ACC112 (cell line): ENCODE measurements around the gene HLX.

Experiments used
- H2AFZ ChIP-seq: fragments of 200-600 bp; sonication (generic); one replicate; pipeline ENCODE4 v1.6.0; 2017; ENCODE audit warnings: antibody characterized with exemption, low read length; ENCODE audit not compliant: unreplicated experiment
- H3K27ac ChIP-seq: fragments of 200-600 bp; sonication (generic); 2 replicates; pipeline ENCODE4 v1.5.1; 2014; ENCODE audit warnings: low read depth, mild to moderate bottlenecking, antibody characterized with exemption, low read length, moderate library complexity
- H3K27me3 ChIP-seq: fragments of 200-600 bp; sonication (generic); 2 replicates; pipeline ENCODE4 v1.6.1; 2014; ENCODE audit warnings: mild to moderate bottlenecking, antibody characterized with exemption, low read length, moderate library complexity, mixed read lengths; ENCODE audit not compliant: insufficient read depth
- H3K36me3 ChIP-seq: fragments of 200-600 bp; sonication (generic); 2 replicates; pipeline ENCODE4 v1.6.1; 2016; ENCODE audit warnings: mild to moderate bottlenecking, antibody characterized with exemption, low read length, moderate library complexity, mixed read lengths; ENCODE audit not compliant: insufficient read depth
- H3K4me1 ChIP-seq: fragments of 200-600 bp; sonication (generic); one replicate; pipeline ENCODE4 v1.6.1; 2016; ENCODE audit warnings: low read length, mixed read lengths; ENCODE audit not compliant: insufficient read depth, unreplicated experiment, control insufficient read depth
- H3K4me3 ChIP-seq: fragments of 200-600 bp; sonication (generic); 2 replicates; pipeline ENCODE4 v1.5.1; 2014; ENCODE audit warnings: mild to moderate bottlenecking, low read depth, low read length
- H3K79me2 ChIP-seq: fragments of 200-600 bp; sonication (generic); one replicate; pipeline ENCODE4 v1.6.0; 2016; ENCODE audit warnings: low read length; ENCODE audit not compliant: control insufficient read depth, unreplicated experiment, insufficient read depth

HLX gene

DNA sequence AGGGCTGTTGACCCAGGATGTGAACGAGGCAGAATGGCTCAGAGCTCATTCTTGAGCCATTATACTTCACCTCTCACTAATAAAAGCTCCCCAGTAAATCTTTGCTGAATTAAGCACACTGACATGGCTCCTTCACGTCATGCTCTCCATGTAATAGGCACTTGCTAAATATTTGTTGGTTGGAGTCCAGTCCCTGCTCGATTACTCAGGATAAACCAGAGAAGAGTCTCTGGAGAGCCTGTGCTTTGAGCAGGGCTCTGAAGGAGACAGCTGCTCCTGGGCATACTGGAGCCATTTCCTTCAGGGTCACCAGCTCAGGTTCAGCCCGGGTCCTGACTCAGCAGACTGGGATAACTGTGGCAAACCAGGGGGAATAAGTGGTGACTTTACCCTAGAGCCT, 46.9 kb downstream of the HLX start:
- H3K4me3 ChIP-seq = no peak overlapping the region
- H3K36me3 ChIP-seq = no peaks in the 10 kb centered on the region
- H3K27ac ChIP-seq = peak overlapping the region; percentile 56
- peak overlapping the region; percentile 59 for H2AFZ ChIP-seq
- H3K27me3 ChIP-seq = no peaks in the 10 kb centered on the region
- no peaks in the 10 kb centered on the region for H3K79me2 ChIP-seq
- peaks cover 11% of the 10 kb centered on the region for H3K4me1 ChIP-seq

DNA sequence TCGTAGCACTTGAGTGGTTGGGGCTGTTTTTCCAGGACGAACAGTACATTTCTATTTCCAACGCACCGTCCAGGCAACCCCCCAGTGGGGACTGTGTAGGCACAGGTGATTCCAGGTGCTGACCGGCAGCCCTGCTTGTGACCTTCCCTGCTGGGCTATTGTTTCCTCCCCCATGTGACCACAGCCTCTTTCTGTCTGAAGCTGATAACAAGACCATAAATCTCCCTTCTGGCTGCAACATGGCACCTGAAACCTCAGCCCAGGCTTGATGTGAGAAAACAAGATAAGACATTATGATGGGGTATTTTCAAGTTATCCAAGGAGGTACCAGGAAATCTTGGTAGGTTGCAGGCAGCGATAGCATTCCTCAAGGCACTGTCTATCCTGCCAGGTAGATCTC, 48.2 kb downstream of the HLX start:
- Histone ChIP-seq H3K4me3 (no peak overlapping the region), H2AFZ (no peak overlapping the region), H3K27me3 (no peaks in the 10 kb centered on the region), H3K4me1 (peaks cover 11% of the 10 kb centered on the region), H3K79me2 (no peaks in the 10 kb centered on the region), H3K27ac (no peak overlapping the region), H3K36me3 (no peaks in the 10 kb centered on the region)

DNA sequence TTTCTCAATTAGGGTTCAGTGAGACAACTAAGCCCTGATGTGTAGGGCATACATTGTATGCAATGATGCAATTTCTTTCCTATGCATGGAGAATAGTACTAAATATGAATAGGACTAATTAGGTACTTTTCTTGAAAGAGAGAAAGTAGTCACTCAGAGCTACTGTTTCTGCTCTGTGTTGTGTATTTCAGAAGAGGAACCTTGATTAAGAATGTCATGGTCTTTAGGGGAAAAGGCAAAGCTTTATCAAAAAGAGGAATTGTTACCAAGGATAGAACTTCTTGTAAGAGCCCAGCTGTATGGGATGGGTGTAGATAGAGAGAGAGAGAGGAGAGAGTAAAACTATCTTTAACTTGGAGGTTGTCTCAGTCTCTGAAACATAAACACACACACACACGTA, 49.1 kb downstream of the HLX start:
- Histone ChIP-seq H3K36me3 (no peaks in the 10 kb centered on the region), H2AFZ (no peak overlapping the region), H3K79me2 (no peaks in the 10 kb centered on the region), H3K4me3 (no peak overlapping the region), H3K4me1 (peaks cover 11% of the 10 kb centered on the region), H3K27ac (no peak overlapping the region), H3K27me3 (no peaks in the 10 kb centered on the region)

DNA sequence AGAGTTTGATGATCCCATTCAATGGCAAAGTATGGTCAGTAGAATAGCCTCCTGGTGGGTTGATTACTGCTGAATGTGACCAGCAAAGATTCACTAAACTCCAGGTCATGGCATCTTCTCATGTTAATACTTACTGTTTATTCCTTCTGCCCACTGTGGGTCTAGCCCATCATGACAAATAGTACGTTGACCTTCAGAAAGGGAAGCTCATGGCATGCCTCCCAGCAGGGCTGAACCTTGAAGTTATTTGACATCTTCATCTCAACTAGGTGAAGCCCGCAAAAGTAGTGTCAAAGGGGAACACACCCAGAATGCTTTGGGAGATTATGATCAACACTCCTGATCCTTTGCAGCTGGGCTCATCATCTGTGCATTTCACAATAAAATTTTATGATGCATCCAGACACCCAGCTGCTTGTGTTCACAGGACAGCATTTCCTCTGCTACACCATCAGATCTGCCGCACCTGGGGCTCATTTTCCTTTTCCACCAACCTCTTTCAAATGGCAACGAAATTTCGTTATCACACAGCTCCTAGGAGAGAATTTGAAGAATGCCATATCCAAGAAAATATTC, 49.6 kb downstream of the HLX start:
- H3K4me1 ChIP-seq = peaks cover 11% of the 10 kb centered on the region
- no peak overlapping the region for H2AFZ ChIP-seq
- no peak overlapping the region for H3K27ac ChIP-seq
- no peaks in the 10 kb centered on the region for H3K36me3 ChIP-seq
- H3K27me3 ChIP-seq = no peaks in the 10 kb centered on the region
- H3K79me2 ChIP-seq = no peaks in the 10 kb centered on the region
- no peak overlapping the region for H3K4me3 ChIP-seq

DNA sequence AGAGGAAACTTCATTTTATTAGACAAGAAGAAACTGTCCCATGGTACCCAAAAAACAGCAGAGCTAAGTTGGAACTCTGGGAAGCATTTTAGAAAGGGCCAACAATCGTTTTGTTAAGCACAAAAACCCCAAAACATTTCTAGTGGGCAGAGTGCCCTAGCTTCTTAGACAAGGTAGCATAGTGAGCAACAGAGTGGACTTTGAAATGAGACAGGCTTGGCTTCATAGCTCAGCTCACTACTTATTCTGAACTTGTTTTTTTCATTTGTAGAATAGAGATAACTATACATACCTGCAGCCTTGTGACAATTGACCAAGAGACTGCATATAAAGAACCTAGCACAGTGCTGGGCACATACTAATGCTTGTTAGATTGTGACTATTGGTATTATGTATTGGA, 50.1 kb downstream of the HLX start:
- peaks cover 11% of the 10 kb centered on the region for H3K4me1 ChIP-seq
- H3K27ac ChIP-seq = no peak overlapping the region
- H3K4me3 ChIP-seq = no peak overlapping the region
- H3K36me3 ChIP-seq = no peaks in the 10 kb centered on the region
- H3K27me3 ChIP-seq = no peaks in the 10 kb centered on the region
- H3K79me2 ChIP-seq = no peaks in the 10 kb centered on the region
- no peak overlapping the region for H2AFZ ChIP-seq
